ENCODE data around the gene PEX5L.

DNA sequence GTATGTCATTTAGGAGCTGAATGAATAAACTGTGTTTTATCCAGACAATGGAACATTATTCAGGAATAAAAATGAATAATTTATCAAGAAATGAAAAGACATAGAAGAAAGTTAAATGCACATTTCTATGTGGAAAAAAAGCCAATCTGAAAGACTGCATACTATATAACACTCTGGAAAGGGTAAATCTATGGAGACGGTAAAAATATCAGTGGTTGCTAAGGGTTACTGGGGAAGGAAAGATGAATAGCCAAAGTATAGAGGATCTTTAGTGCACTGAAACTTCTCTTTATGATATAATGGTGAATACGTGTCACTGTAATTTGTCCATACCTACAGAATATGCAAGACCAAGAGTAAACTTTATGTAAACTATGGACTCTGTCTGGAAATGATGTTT, 46.0 kb upstream of the PEX5L start:
- TF ChIP-seq, protein P1, sequence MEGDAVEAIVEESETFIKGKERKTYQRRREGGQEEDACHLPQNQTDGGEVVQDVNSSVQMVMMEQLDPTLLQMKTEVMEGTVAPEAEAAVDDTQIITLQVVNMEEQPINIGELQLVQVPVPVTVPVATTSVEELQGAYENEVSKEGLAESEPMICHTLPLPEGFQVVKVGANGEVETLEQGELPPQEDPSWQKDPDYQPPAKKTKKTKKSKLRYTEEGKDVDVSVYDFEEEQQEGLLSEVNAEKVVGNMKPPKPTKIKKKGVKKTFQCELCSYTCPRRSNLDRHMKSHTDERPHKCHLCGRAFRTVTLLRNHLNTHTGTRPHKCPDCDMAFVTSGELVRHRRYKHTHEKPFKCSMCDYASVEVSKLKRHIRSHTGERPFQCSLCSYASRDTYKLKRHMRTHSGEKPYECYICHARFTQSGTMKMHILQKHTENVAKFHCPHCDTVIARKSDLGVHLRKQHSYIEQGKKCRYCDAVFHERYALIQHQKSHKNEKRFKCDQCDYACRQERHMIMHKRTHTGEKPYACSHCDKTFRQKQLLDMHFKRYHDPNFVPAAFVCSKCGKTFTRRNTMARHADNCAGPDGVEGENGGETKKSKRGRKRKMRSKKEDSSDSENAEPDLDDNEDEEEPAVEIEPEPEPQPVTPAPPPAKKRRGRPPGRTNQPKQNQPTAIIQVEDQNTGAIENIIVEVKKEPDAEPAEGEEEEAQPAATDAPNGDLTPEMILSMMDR (IDR thresholded peaks at IDR 0.05; ENCODE audit: low read length) = no peak
- TF ChIP-seq EZH2 (optimal IDR thresholded peaks at IDR 0.05; ENCODE audit: low read depth, low read length) = no peak

Data from MM.1S (cell line).